KOPT-K1 (cell line): Measurements from ENCODE around the gene ANKS1A.

Source experiments
- H3K27ac ChIP-seq: fragments of 200-600 bp; sonication (generic); 2 replicates; pipeline ENCODE4 v1.5.1; 2016; ENCODE audit warnings: antibody characterized with exemption, mild to moderate bottlenecking, low read depth, low read length; ENCODE audit not compliant: poor library complexity, severe bottlenecking
- H3K36me3 ChIP-seq: fragments of 200-600 bp; sonication (generic); 2 replicates; pipeline ENCODE4 v1.5.1; 2017; ENCODE audit warnings: antibody characterized with exemption, mild to moderate bottlenecking, low read length, moderate library complexity; ENCODE audit not compliant: insufficient read depth
- H3K9me3 ChIP-seq: fragments of 200-600 bp; sonication (generic); 2 replicates; pipeline ENCODE4 v1.5.1; 2017; ENCODE audit warnings: antibody characterized with exemption, low read length, mild to moderate bottlenecking; ENCODE audit not compliant: insufficient read depth, poor library complexity, severe bottlenecking

Gene ANKS1A

GRCh38 chr6:34951731-34952130 is 62.7 kb downstream of the ANKS1A start:
- Histone ChIP-seq H3K9me3 (no peaks in the 10 kb centered on the region), H3K36me3 (no peaks in the 10 kb centered on the region), H3K27ac (no peak overlapping the region)

- H3K27ac ChIP-seq: no peak overlapping the region
- no peaks in the 10 kb centered on the region for H3K9me3 ChIP-seq
- H3K36me3 ChIP-seq: no peaks in the 10 kb centered on the region
Measured at GRCh38 chr6:34953061-34954025, 64.3 kb downstream of the ANKS1A start.

GRCh38 chr6:34955442-34955841 is 66.4 kb downstream of the ANKS1A start:
- Histone ChIP-seq H3K9me3 (no peaks in the 10 kb centered on the region), H3K36me3 (no peaks in the 10 kb centered on the region), H3K27ac (no peak overlapping the region)

- Histone ChIP-seq H3K36me3 (no peaks in the 10 kb centered on the region), H3K9me3 (no peaks in the 10 kb centered on the region), H3K27ac (no peak overlapping the region)
Measured at GRCh38 chr6:34957231-34957783, 68.3 kb downstream of the ANKS1A start.

GRCh38 chr6:34958734-34959133 is 69.7 kb downstream of the ANKS1A start:
- H3K27ac ChIP-seq: no peak overlapping the region
- H3K36me3 ChIP-seq: no peaks in the 10 kb centered on the region
- no peaks in the 10 kb centered on the region for H3K9me3 ChIP-seq

- no peak overlapping the region for H3K27ac ChIP-seq
- no peaks in the 10 kb centered on the region for H3K36me3 ChIP-seq
- H3K9me3 ChIP-seq: no peaks in the 10 kb centered on the region
Measured at GRCh38 chr6:34959224-34959623, 70.2 kb downstream of the ANKS1A start.

GRCh38 chr6:34961082-34961481 is 72.0 kb downstream of the ANKS1A start:
- Histone ChIP-seq H3K27ac (no peak overlapping the region), H3K36me3 (no peaks in the 10 kb centered on the region), H3K9me3 (no peaks in the 10 kb centered on the region)

- H3K36me3 ChIP-seq: no peaks in the 10 kb centered on the region
Measured at GRCh38 chr6:34961574-34961973, 72.5 kb downstream of the ANKS1A start.

GRCh38 chr6:34964564-34964963 is 75.5 kb downstream of the ANKS1A start:
- H3K36me3 ChIP-seq: no peaks in the 10 kb centered on the region
- H3K27ac ChIP-seq: no peak overlapping the region
- no peaks in the 10 kb centered on the region for H3K9me3 ChIP-seq

More at GRCh38 chr6:34961574-34961973, 72.5 kb downstream of the ANKS1A start:
- no peaks in the 10 kb centered on the region for H3K9me3 ChIP-seq
- no peak overlapping the region for H3K27ac ChIP-seq

GRCh38 chr6:34967461-34967860 is 78.4 kb downstream of the ANKS1A start:
- Histone ChIP-seq H3K36me3 (peaks cover 7% of the 10 kb centered on the region), H3K27ac (no peak overlapping the region), H3K9me3 (no peaks in the 10 kb centered on the region)

- Histone ChIP-seq H3K9me3 (no peaks in the 10 kb centered on the region), H3K27ac (no peak overlapping the region), H3K36me3 (peaks cover 7% of the 10 kb centered on the region)
Measured at GRCh38 chr6:34969662-34970265, 80.7 kb downstream of the ANKS1A start.

GRCh38 chr6:34970488-34970887 is 81.4 kb downstream of the ANKS1A start:
- Histone ChIP-seq H3K36me3 (peaks cover 7% of the 10 kb centered on the region), H3K9me3 (no peaks in the 10 kb centered on the region), H3K27ac (no peak overlapping the region)

GRCh38 chr6:34970957-34971356 is 81.9 kb downstream of the ANKS1A start:
- Histone ChIP-seq H3K9me3 (no peaks in the 10 kb centered on the region), H3K36me3 (peaks cover 7% of the 10 kb centered on the region), H3K27ac (no peak overlapping the region)

GRCh38 chr6:34973547-34974248 is 84.6 kb downstream of the ANKS1A start:
- Histone ChIP-seq H3K27ac (no peak overlapping the region), H3K9me3 (no peaks in the 10 kb centered on the region), H3K36me3 (peaks cover 7% of the 10 kb centered on the region)

- Histone ChIP-seq H3K27ac (no peak overlapping the region), H3K9me3 (no peaks in the 10 kb centered on the region), H3K36me3 (peaks cover 7% of the 10 kb centered on the region)
Measured at GRCh38 chr6:34974249-34974642, 85.2 kb downstream of the ANKS1A start.
